Activated gamma-delta T cell (primary cell): ENCODE data around the gene TRPM2.
"Not testable (repeated sequence)": the region's sequence is repeated elsewhere in the genome, so short reads cannot be mapped to it uniquely, and the experiment has no call there.

Source experiments
- DNase-seq: peaks from one replicate; lab custom pipeline; 2025; lab: John Stamatoyannopoulos, UW

The TRPM2 gene

DNA sequence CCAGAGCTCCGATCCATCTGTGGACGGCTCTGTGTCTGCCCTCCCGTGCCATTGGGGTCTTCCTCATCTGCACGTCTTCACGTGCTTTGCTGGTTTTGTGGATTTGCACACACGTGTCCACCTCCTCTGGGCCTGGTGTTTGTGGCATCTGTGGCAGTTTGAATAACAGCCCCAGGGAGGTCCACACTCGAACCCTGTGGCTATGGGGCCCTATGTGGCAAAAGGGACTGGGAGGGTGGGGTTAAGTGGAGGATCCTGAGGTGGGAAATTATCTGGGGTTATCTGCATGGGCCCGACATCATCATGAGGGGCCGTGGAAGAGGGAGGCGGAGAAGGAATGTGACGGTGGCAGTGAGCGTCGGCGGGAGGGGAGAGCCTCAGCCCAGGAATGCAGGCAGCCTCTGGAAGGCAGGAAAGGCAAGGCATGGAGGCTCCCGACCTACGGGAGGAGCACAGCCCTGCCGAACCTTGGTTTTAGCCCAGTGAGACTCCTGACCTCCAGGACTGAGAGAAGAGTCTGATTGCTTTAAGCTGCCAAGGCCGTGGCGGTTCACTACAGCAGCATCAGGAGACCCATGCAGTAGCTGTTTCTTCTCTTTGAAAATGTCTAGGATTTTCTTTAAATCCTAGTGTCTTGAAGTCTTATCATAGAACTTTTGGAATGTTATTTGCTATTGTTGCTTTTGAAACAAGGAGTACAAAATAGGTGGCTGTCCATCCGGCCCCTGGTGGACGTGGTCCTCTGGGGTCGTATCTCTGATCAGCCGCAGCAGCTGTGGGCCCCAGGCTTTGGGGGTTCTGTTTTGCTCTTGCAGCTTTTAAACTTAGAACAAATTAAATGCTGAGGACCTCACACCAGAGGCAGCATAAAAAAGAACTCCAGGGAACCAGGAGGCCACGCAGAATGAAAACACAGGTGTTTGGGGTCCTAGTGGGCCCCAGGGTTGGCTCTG is 61.9 kb downstream of the TRPM2 start:
- DNase-seq: no peak

DNA sequence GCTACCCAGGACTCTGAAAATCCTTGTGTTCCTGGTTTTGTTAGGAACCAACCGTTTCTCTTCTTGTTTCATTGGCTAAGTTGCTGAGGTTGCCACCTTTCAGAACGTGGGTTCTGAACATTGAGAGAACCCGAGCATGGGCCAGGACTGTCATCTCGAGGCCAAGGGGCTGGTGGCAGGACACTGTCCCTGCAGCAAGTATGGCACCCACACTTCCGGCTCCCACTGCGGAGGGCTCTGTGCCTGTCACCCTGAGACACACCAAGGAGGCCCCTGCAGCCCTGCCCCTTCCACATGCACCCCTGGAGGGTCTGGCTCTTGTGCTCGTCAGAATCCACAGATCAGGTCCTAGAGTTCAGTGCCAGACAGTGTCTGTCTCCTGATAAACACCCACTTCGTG is 62.8 kb downstream of the TRPM2 start:
- DNase-seq: no peak

DNA sequence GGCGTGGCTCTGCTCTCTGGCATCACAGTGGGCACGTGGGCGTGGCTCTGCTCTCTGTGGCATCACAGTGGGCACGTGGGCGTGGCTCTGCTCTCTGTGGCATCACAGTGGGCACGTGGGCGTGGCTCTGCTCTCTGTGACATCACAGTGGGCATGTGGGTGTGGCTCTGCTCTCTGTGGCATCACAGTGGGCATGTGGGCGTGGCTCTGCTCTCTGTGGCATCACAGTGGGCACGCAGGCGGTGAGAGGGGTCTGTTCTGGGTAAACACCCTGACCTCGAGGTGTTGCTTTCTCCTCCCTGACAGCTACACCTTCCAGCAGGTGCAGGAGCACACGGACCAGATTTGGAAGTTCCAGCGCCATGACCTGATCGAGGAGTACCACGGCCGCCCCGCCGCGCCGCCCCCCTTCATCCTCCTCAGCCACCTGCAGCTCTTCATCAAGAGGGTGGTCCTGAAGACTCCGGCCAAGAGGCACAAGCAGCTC is 64.2 kb downstream of the TRPM2 start:
- not testable (repeated sequence) for DNase-seq

DNA sequence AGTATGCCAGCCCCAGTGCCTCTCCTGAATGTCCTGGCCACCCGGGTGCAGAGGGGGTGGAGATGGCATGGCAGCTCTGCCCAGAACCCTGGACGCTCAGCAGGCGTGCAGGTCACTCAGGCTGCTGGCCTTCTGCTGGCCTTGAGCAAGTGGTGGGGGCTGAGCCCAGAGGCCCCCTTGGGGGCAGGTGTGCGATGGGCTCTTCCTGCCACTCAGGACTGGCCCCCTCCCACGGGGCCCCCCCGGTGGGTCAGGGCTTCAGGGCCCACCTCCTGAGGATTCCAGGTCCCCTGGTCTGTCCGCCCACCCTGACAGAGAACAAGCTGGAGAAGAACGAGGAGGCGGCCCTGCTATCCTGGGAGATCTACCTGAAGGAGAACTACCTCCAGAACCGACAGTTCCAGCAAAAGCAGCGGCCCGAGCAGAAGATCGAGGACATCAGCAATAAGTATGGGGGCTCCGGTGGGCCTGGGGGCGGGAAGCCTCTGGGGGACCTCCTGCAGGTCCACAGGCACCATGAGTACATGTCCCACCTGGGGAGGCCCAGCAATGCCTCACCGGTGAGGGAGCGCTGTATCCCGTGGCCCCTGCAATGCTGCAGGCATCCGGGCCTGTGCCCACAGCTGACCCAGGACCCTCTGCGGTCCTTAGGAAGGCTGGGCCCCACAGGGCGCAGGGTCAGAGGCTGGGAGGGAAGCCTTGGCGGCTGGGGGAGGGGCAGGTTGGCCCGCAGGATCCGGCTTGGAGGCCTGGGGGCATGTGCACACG is 64.9 kb downstream of the TRPM2 start:
- no peak for DNase-seq

DNA sequence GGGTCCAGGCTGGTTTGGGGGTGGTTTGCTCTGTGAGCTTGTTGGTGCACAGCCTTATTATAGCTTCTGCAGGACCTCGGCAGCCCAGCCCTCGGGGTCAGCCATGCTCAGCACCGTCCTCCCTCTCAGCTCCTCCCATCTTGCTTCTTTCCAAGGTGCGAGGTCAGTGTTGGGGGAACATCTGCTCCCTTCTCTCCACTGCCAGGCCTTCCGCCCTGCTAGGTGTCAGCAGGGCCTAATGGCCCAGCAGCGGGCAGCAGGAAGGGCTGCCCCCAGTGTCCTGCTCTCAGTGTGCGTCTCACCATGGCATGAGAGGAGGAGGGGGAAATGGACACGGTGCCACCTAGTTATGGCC is 65.4 kb downstream of the TRPM2 start:
- no peak for DNase-seq

DNA sequence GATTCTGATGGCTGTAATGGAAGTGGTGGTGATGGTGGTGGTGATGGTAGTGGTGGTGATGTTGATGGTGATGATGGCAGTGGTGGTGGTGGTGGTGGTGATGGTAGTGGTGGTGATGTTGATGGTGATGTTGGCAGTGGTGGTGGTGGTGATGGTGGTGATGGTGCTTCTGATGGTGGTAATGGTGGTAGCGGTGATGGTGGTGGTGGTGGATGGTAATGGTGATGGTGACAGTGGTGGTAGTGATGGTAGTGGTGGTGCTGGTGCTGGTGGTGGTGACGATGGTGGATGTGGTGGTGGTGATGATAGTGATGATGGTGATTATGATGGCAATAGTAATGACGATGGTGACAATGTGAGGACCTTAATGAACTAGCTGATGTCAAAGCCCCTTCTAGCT is 66.3 kb downstream of the TRPM2 start:
- no peak for DNase-seq

DNA sequence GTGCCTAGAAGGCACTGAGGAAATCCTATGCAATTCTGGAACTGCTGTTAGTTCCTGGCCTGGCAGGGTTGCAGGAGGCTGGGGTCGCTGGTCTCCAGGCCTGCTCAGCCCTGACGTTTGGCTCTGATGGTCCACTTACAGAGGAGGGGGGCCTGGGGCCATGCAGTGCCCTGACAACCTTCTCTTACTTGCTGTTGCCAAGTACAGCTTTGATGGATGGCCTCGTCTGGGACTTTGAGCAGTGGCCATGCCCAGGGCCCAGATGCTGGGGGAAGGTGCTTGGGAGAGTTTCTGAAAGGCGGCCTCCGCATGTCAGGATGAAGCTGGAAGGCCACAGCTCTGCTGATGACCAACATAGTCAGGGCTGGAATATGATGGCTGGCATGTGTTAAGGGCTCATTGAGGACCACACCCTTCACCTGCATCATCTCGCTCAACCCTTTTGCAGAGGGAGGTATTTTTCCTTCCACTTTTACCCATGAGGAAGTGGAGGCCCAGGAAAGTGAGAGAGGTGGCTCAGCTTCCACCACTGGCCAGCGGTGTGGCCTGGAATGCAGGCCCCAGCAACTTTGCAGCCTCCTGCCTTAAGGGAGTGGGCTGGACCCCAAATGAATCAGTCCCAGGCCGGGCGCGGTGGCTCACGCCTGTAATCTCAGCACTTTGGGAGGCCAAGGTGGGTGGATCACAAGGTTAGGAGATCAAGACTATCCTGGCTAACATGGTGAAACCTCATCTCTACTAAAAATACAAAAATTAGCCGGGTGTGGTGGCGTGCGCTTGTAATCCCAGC is 67.2 kb downstream of the TRPM2 start:
- DNase-seq: no peak

DNA sequence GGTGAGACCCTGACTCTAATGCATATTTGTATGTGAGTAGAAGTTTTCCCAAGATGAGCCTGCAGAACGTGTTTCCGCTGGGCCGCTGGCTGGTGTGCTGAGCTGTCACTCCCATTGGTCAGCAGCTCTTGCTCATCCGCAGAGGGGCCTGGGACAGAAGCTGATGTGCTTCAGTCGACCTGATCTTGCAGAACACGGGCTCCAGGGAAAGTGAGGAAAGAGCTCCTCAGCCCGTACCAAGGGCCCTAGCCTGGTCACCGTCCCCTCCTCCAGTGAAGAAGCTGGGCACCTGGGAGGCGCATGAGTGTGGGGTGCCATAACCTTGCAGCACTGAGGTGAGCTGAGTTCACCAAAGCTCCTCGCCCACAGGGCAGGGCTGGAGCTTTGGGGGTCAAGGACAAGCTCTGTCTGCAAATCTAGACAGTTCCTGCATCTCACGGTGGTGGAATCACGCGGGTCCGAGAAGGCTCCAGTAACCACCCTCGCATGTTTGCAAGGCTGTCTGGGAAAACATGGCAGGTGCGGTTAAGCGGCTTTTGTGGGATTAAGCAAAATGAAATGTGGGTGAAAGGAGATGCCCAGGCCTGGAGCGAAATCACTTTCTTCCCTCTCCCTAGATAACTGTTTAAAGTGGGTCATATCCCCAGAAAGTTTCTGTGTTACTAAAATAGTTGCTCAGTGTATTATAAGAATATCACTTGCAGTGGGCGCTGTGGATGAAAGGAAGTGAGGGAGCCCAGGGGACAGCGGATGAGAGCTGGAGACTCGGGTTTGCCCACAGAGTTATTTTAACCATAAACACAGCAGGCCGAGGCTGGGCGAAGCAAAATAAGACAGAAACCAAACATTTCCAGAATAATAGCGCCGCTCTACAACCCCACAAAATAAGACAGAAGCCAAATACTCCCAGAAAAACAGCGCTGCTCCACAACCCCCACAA is 68.8 kb downstream of the TRPM2 start:
- no peak for DNase-seq

DNA sequence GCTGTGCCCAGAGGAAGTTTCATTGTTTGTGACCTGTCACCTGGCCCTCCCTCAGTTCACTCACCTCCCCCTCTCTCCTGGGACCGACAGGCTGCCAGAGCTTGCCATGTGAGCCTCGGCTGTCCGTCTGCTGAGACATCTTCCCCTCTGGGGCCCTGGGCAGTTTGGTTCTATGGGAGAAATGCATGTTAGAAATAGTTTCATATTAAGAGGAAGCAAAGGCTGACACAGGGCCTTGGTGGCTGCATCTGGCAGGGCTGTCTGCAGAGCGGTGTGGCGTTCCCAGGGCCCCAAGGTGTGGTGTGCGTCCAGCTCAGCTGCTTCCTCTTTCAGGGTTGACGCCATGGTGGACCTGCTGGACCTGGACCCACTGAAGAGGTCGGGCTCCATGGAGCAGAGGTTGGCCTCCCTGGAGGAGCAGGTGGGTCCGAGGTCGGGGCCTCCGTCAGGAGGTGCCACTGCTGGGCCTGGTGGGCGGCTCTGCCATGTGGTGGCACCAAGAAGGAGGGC is 69.9 kb downstream of the TRPM2 start:
- DNase-seq: no peak

DNA sequence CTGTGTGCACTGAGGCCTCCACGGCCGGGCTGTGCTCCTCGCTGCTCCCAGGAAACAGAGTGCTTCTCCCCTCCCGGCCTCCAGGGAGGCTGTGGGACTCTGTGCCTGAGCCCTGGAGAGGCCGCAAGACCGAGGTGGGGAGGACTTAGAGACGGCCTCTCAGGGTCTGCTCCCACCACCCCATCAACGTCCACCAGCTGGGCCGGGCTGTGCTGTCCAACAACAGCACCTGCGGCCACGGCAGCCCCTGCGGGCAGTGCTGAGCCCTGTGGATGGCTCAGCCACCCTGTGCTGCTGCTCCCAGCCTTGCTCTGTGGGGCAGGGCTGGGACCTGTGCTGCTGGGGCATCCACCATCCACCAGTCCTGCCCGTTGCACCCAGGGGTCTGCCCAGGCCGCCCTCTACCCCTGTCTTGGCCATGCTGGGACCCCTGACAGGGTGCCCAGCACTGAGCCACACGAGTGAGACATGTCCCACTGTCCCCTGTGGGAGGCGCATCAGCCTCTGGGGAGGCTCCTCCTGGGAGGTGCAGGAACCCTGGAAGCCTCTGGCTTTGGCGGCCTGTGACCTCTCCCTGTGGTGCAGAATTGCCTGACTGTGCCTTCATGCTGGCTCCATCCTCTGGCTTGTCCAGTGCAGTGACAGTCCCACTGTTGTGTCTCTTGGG is 70.7 kb downstream of the TRPM2 start:
- no peak for DNase-seq

DNA sequence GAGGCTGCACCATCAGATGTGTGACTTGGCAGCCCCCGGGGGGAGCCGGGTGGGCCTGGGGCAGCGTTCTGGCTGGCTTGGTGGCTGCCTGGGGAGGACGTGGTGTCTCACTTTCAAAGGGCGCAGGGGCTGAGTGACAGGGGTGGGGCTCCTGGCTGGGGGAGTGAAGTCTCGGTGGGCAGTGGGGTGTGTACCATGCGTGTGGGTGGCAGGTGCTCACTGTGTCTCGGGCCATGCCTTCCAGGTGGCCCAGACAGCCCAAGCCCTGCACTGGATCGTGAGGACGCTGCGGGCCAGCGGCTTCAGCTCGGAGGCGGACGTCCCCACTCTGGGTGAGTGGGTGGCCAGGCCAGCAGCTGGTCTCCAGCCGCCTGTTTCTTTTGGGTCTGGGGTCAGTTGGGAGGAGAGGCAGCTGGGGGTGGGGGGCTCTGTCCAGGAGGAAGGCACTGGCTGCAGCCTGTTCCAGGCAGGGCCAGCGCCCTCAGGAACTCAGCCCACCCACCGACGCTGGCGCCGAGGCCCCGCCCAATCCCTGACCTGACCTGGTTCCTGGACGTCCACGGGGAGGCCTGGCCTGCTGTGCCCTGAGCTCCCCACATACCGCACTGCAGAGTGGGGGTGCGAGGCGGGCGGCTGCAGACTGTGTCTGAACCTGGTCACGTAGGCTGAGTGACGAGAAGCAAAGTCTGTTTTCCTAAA is 71.3 kb downstream of the TRPM2 start:
- no peak for DNase-seq

DNA sequence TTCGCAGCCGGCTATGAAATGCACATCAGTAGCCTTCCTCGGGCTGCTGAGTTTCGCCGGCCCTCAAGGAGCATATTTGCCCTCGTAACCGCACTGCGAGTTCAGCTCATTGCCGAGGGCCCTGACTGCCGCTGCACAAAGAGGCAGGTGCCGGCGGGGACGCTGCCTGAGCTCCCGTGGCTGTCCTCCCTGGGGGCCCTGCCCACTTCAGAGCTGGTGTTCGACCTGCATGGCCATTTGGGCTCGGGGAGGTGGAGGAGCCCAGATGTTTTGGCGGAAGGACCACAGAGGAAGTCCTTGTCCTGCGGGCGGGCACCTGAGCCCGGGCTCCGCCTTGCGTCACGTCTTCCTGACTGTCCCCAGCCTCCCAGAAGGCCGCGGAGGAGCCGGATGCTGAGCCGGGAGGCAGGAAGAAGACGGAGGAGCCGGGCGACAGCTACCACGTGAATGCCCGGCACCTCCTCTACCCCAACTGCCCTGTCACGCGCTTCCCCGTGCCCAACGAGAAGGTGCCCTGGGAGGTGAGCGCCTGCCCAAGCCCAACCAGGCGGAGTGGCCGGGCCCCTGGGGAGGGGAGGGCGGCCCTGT is 72.0 kb downstream of the TRPM2 start:
- DNase-seq: no peak

DNA sequence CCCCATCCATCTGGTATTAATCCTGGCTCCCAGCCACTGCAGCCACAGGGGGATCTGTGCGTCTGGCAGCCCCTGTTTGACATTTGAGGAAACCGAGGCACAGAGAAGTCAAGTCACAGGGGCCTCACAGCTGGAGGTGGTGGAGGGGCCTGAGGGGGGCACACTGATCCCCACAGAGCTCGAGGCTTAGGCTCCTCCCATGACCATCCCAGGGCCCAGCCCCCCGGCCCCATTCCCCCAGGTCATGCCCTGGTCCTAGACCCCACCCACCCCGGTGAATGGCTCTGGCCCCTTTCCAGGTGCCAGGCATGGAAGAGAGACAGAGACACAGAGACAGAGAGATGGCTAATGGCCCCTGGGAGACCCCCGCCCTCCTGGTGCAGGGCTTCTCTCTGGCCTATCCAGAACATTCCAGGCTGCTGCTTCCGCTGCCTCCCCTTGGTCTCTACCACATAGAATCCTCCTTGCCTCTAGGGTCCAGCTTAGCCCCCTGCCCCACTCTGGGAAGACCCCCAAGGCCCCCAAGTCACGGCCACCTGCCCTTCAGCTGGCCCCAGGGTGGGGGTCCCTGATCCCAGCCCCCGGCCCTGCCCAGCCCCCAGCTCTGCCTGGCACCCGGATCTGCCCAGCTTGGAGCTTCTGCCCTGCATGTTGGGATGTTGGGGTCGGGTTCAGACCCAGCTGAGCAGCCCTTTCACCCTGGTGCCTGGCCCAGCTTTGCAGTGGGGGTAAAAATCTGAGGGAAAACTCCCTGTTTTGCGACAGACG is 72.7 kb downstream of the TRPM2 start:
- no peak for DNase-seq

DNA sequence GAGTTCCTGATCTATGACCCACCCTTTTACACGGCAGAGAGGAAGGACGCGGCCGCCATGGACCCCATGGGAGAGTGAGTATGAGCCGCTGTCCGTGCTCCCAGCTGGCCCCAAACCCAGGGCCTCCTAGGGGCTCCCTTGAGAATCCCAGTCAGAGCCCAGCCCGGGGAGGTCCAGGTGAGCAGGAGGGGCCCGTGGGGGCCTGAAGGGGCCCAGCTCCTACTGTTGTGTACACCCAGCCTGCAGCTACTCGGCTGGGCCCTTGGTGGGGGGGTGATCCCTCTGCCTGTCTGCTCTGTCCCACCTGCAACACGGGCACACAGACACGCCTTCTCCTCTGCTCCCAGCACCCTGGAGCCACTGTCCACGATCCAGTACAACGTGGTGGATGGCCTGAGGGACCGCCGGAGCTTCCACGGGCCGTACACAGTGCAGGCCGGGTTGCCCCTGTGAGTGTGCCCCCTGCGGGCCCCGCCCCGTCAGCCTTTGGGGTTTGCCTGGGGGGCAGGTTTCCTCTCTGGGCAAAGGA is 73.3 kb downstream of the TRPM2 start:
- no peak for DNase-seq

DNA sequence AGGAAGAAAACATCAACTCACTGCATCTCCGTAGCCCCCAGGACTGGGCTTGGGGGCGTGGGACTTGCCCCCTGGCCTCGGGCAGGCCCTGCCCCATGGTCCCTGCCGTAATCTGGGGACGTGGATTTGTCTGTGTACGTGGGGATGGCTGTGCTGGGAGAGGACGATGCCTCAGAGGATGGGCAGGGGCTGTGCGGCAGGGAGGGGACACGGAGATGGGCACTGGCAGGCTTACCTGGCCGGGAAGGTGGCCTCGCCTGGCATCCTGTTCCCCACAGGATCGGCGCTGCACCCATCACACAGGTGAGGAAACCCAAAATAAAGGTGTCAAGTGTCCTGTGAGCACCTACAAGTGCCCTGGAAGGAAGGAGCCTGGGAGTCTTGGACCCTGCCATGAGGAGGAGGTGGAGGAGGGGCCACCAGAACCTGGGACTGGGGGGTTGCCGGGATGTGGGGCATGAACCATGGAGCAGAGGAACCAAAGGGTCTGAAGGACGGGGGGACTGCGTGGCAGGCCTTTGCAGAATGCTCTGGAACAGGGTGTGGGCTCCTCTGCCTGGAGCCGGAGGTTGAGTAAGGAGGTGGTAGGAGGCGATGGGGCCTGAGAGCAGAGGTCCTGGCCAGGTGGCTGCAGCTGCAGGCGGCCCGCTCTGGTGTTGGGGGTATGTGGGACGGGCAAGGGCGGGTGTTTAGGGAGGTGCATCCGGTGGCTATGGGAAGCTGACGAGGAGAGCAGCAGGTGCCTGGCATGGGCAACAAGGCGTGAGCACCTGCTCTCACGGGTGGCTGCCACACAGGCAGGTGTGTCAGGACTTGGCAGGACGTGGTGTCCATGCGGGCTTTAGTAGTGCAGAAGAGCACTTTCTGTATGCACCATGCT is 74.1 kb downstream of the TRPM2 start:
- DNase-seq: no peak

DNA sequence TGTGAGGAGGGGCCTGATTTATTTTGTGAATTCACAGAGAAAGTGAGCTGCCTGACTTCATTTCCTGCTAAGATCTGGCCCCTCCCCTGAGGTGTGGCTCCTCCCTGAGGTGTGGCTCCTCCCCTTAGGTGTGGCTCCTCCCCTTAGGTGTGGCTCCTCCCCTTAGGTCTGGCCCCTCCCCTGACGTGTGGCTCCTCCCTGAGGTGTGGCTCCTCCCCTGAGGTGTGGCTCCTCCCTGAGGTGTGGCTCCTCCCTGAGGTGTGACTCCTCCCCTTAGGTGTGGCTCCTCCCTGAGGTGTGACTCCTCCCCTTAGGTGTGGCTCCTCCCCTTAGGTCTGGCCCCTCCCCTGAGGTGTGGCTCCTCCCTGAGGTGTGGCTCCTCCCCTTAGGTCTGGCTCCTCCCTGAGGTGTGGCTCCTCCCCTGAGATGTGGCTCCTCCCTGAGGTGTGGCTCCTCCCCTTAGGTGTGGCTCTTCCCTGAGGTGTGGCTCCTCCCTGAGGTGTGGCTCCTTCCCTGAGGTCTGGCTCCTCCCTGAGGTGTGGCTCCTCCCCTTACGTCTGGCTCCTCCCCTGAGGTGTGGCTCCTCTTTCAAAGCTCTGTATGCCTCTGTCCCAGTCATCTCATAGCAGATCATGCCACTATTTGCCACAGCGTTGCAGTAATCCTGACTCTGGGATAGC is 75.0 kb downstream of the TRPM2 start:
- no peak for DNase-seq

DNA sequence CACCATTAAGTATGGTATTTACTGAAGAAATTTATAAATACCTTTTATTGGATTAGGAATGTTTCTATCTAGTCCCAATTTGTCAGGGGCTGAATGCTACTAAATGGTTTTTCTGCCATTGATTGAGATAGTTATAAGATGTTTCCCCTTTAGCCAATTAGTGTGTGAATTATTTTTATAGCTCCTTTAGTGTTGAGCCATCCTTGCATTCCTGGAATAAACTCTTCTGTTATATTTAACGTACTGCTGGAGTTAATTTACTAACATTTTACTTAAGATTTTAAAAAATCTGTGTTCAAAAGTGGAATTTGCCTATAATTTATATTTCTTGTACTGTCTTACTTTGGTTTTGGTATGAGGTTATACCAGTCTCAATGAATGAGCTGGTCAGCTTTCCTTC is 76.5 kb downstream of the TRPM2 start:
- DNase-seq: no peak
